Transverse colon (tissue), 4 donors: ENCODE measurements around the gene MSI2. TPM values are rescaled to one million over a fixed set of nuclear protein-coding genes. Genes with fewer than 3 reads are reported as not detected.

Experiments
- DNase-seq: peaks from one replicate; pipeline ENCODE4 v3.0.0-alpha.2; 2019
- H3K27ac ChIP-seq, 4 donors: fragments of 200-600 bp; sonication (generic); 2 replicates each; pipeline ENCODE4 v1.5.1; 2016 to 2018; ENCODE audit warnings: inconsistent platforms in 4 of 4
- H3K27me3 ChIP-seq: fragments of 200-600 bp; sonication (generic); 2 replicates; pipeline ENCODE4 v1.5.1; 2017; ENCODE audit warnings: inconsistent platforms
- H3K36me3 ChIP-seq, 4 donors: fragments of 200-600 bp; sonication (generic); 2 replicates each; pipeline ENCODE4 v1.5.1; 2017 to 2019; ENCODE audit warnings: inconsistent platforms in 4 of 4
- H3K4me1 ChIP-seq, 4 donors: fragments of 200-600 bp; sonication (generic); 2 replicates each; pipeline ENCODE4 v1.5.1; 2017 to 2020; ENCODE audit warnings: inconsistent platforms in 4 of 4
- H3K4me3 ChIP-seq, 4 donors: fragments of 200-600 bp; sonication (generic); 1 replicate in 1 of 4; 2 replicates in 3 of 4; pipeline versions ENCODE4 v1.5.1 to v1.6.1; 2017 to 2019; ENCODE audit warnings: inconsistent platforms in 4 of 4
- H3K9me3 ChIP-seq, 2 donors: fragments of 200-600 bp; sonication (generic); 2 replicates each; pipeline ENCODE4 v1.5.1; 2017 to 2019; ENCODE audit warnings: inconsistent platforms in 2 of 2
- CTCF ChIP-seq, 5 experiments: fragments of 200-600 bp in 3 of 5; fragments of 450-650 bp in 2 of 5; sonication (generic) in 3 of 5; IDR thresholded peaks; 1 replicate in 2 of 5; 2 replicates in 3 of 5; pipeline ENCODE4 v1.5.1; 2016 to 2017; ENCODE audit warnings: antibody characterized with exemption in 5 of 5, inconsistent platforms in 3 of 5, mild to moderate bottlenecking in 2 of 5, moderate library complexity in 1 of 5
- EP300 ChIP-seq: sonication (generic); formaldehyde crosslinking; IDR thresholded peaks from one replicate; pipeline ENCODE4 v1.6.1; 2017; ENCODE audit warnings: antibody characterized with exemption, low read depth
- POLR2A ChIP-seq: fragments of 450-650 bp; IDR thresholded peaks from one replicate; pipeline ENCODE4 v1.6.1; 2016; ENCODE audit warnings: antibody characterized with exemption, mild to moderate bottlenecking, moderate library complexity
- POLR2AphosphoS5 ChIP-seq, 3 donors: sonication (generic); formaldehyde crosslinking; IDR thresholded peaks; one replicate each; pipeline ENCODE4 v1.6.1; 2016; ENCODE audit warnings: antibody characterized with exemption in 3 of 3
- WGBS, 2 donors: methylation state at CpG; one replicate each; pipeline ENCODE4 v1.1.5; 2018; ENCODE audit warnings: low coverage in 1 of 2; 5-methylcytosine and 5-hydroxymethylcytosine counted together
- in situ Hi-C, 4 donors: fragments of 200-750 bp; cut with MboI; loops; one replicate each; pipeline versions ENCODE4 v1.15.0 to v1.15.1; 2017; ENCODE audit warnings: low sequenced_read_pairs in 3 of 4, low pct_ligation_motif_present in 1 of 4, low pct_unique_long_range_greater_than_20kb in 1 of 4
- intact Hi-C: fragments of 100-400 bp; cut with DNase I; formaldehyde crosslinking; loops from one replicate; pipeline ENCODE4 v1.15.1; 2023; ENCODE audit warnings: low total_unique reads
- total RNA-seq, 4 donors: library from RNA; depleted of rRNA; stranded (reverse); fragments of >200 nt; gene quantifications; one replicate each; pipeline ENCODE4 v1.1.0, GENCODE V29; 2016

MSI2 gene
- total RNA-seq, 4 donors from 2014 or later: 20.6 to 36.0 (median 29.3) TPM

- Histone ChIP-seq H3K27me3 (no peaks in the 10 kb centered on the region), H3K4me3 (no peak overlapping the region), H3K27ac (peak overlapping the region in 1 of 4 donors; percentile 14), H3K9me3 (no peaks in the 10 kb centered on the region), H3K4me1 (no peaks in the 10 kb centered on the region), H3K36me3 (no peaks in the 10 kb centered on the region)
- intact Hi-C loops: no loop called here
- TF ChIP-seq EP300: no peak
- TF ChIP-seq CTCF (IDR thresholded peaks at IDR 0.05): no peak
- 73% methylated on average over 20 of the region's 20 CpGs; no CpG with 5 or more reads in 1 of the 2 donors for WGBS, 2 donors
- in situ Hi-C loops: no loop called here
- peak; percentile 25 for DNase-seq
Measured at GRCh38 chr17:57636985-57637665, 380.8 kb downstream of the MSI2 start.

- intact Hi-C loops: no loop called here
- in situ Hi-C loops: no loop called here
- TF ChIP-seq CTCF (IDR thresholded peaks at IDR 0.05) (no peak), POLR2AphosphoS5 (IDR thresholded peaks at IDR 0.05) (no peak), EP300 (no peak), POLR2A (no peak)
- Histone ChIP-seq H3K9me3 (no peaks in the 10 kb centered on the region), H3K27me3 (no peaks in the 10 kb centered on the region), H3K36me3 (no peaks in the 10 kb centered on the region), H3K4me1 (no peaks in the 10 kb centered on the region), H3K4me3 (no peak overlapping the region), H3K27ac (no peak overlapping the region)
- no peak for DNase-seq
- WGBS, 2 donors: 82 to 87% methylated on average over 2 to 6 of the region's 6 CpGs
Measured at GRCh38 chr17:57637666-57638010, 381.3 kb downstream of the MSI2 start.

GRCh38 chr17:57638284-57638683 is 382.0 kb downstream of the MSI2 start:
- intact Hi-C loops (no loop called here), in situ Hi-C loops (no loop called here)
- no peak overlapping the region for H3K27ac ChIP-seq
- WGBS, 2 donors: 85% methylated on average over 8 of the region's 8 CpGs; no CpG with 5 or more reads in 1 of the 2 donors
- H3K36me3 ChIP-seq: no peaks in the 10 kb centered on the region
- H3K9me3 ChIP-seq: no peaks in the 10 kb centered on the region
- TF ChIP-seq POLR2AphosphoS5 (IDR thresholded peaks at IDR 0.05) (no peak), EP300 (no peak), CTCF (IDR thresholded peaks at IDR 0.05) (no peak)
- H3K27me3 ChIP-seq: no peaks in the 10 kb centered on the region
- no peak overlapping the region for H3K4me3 ChIP-seq
- no peaks in the 10 kb centered on the region for H3K4me1 ChIP-seq
- DNase-seq: no peak

- WGBS, 2 donors: 79% methylated on average over 4 of the region's 5 CpGs; no CpG with 5 or more reads in 1 of the 2 donors
- H3K4me1 ChIP-seq: no peaks in the 10 kb centered on the region
- intact Hi-C loops: no loop called here
Measured at GRCh38 chr17:57639381-57639780, 383.1 kb downstream of the MSI2 start.

More at GRCh38 chr17:57639381-57639780, 383.1 kb downstream of the MSI2 start:
- no peaks in the 10 kb centered on the region for H3K9me3 ChIP-seq
- H3K36me3 ChIP-seq: no peaks in the 10 kb centered on the region
- no peak overlapping the region for H3K4me3 ChIP-seq
- no peak for DNase-seq
- no peaks in the 10 kb centered on the region for H3K27me3 ChIP-seq
- no peak for TF ChIP-seq CTCF (IDR thresholded peaks at IDR 0.05)
- no peak for TF ChIP-seq POLR2AphosphoS5 (IDR thresholded peaks at IDR 0.05)
- in situ Hi-C loops: no loop called here
- no peak overlapping the region for H3K27ac ChIP-seq
